Measurements from ENCODE around the gene UNC93B1. TPM values are rescaled to one million over a fixed set of nuclear protein-coding genes. Genes with fewer than 3 reads are reported as not detected.

The UNC93B1 gene
- total and polyA plus RNA-seq, 2 of the 13 experiments (the other 11 are each of a cell fraction or from before 2014, with no cell fraction given): 8.8 to 18.9 TPM

GRCh38 chr11:68030318-68031143, 26.6 kb upstream of the UNC93B1 start, which contains the start of gene NDUFS8 (continued):
- peak; percentile 77 for TF ChIP-seq ZNF407 (CRISPR knock-in tag; IDR thresholded peaks at IDR 0.05; ENCODE audit: not compliant biosample characterization)
- peak; percentile 94 for TF ChIP-seq RBFOX2 (IDR thresholded peaks at IDR 0.05; ENCODE audit: low read depth, low read length)
- 0 out of 2 replicates have a peak, but pooled peaks have one; percentile 30 for TF ChIP-seq ZNF12 (CRISPR knock-in tag; IDR thresholded peaks at IDR 0.05)
- TF ChIP-seq ZNF614 (CRISPR knock-in tag; IDR thresholded peaks at IDR 0.05; ENCODE audit: borderline replicate concordance): peak; percentile 48; the same call in 1 of the 2 replicates
- no peak for TF ChIP-seq ZNF101 (CRISPR knock-in tag; IDR thresholded peaks at IDR 0.05; ENCODE audit: borderline replicate concordance, low read depth)
- no peak; the same call in 1 of the 2 replicates for TF ChIP-seq RARA (CRISPR knock-in tag; IDR thresholded peaks at IDR 0.05)
- no peak for TF ChIP-seq NONO (IDR thresholded peaks at IDR 0.05)
- TF ChIP-seq NONO (CRISPR knock-in tag; conservative IDR thresholded peaks at IDR 0.05): peak; percentile 68; the same call in 1 of the 2 replicates
- no peak for TF ChIP-seq GZF1 (CRISPR knock-in tag; IDR thresholded peaks at IDR 0.05)
- TF ChIP-seq, protein P1, sequence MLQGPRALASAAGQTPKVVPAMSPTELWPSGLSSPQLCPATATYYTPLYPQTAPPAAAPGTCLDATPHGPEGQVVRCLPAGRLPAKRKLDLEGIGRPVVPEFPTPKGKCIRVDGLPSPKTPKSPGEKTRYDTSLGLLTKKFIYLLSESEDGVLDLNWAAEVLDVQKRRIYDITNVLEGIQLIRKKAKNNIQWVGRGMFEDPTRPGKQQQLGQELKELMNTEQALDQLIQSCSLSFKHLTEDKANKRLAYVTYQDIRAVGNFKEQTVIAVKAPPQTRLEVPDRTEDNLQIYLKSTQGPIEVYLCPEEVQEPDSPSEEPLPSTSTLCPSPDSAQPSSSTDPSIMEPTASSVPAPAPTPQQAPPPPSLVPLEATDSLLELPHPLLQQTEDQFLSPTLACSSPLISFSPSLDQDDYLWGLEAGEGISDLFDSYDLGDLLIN (CRISPR knock-in tag; IDR thresholded peaks at IDR 0.05; ENCODE audit: borderline replicate concordance): 0 out of 2 replicates have a peak, but pooled peaks have one; percentile 30
- TF ChIP-seq, protein P2, sequence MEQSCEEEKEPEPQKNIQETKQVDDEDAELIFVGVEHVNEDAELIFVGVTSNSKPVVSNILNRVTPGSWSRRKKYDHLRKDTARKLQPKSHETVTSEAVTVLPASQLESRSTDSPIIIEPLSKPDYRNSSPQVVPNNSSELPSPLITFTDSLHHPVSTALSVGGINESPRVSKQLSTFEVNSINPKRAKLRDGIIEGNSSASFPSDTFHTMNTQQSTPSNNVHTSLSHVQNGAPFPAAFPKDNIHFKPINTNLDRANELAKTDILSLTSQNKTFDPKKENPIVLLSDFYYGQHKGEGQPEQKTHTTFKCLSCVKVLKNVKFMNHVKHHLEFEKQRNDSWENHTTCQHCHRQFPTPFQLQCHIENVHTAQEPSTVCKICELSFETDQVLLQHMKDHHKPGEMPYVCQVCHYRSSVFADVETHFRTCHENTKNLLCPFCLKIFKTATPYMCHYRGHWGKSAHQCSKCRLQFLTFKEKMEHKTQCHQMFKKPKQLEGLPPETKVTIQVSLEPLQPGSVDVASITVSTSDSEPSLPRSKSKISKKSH (CRISPR knock-in tag; IDR thresholded peaks at IDR 0.05; ENCODE audit: borderline replicate concordance): peak; percentile 61
- peak; percentile 30; the same call in 1 of the 2 replicates for TF ChIP-seq ERF (CRISPR knock-in tag; IDR thresholded peaks at IDR 0.05)
- peak; percentile 49; the same call in 1 of the 2 replicates for TF ChIP-seq ZNF510 (CRISPR knock-in tag; IDR thresholded peaks at IDR 0.05; ENCODE audit: low read depth)
- 0 out of 2 replicates have a peak, but pooled peaks have one; percentile 25 for TF ChIP-seq MXD1 (CRISPR knock-in tag; IDR thresholded peaks at IDR 0.05)
